CMK (cell line): Measurements from ENCODE around the gene SIVA1.
"Not testable (repeated sequence)": the region's sequence is repeated elsewhere in the genome, so short reads cannot be mapped to it uniquely, and the experiment has no call there.

Source experiments
- DNase-seq: peaks from one replicate; pipeline ENCODE4 v3.0.0-alpha.2; 2010; ENCODE audit warnings: low read depth

The SIVA1 gene

DNA sequence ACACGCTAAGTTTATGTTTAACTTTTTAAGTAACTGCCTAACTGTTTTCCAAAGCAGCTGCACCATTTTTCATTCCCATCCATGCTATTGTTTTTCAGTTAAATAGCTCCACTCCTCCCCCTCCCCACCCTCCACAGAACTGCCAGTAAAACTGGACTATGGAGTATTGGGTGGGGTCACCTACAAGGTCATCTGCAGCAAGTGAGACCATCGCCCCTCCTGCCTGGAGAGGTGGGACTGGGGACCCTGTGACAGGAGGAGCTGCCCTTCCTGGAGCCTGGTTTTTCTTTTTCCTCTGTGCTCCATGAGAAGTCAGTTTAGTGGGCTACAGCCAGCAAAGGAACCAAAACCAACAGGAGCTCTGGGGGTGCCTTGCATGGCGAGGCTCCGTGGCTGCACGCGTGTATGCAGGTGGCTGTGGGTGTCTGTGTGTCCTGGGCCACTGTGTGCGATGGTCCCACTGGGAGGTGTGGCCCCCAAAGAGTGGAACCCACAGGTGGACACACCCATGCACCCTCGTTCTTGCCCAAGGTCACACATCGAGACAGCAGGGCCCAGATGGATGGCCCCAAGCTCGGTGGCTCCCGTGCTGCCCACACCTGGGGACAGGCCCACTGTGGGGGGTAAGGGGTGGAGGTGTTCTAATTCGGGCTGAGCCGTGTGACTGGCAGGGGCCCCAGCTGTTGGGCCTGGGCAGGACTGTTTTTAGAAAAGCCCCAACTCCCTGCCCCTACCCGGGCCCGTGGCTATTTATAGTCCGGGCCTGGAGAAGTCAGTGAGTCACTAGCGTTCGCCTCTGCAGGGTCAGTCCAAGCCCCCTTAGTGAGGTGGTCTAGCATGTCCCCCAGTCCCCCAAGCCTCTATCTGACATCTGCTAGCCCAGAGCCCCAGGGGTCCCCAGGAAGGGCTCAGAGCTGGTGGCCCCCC, 31.2 kb upstream of the SIVA1 start:
- no peak for DNase-seq

DNA sequence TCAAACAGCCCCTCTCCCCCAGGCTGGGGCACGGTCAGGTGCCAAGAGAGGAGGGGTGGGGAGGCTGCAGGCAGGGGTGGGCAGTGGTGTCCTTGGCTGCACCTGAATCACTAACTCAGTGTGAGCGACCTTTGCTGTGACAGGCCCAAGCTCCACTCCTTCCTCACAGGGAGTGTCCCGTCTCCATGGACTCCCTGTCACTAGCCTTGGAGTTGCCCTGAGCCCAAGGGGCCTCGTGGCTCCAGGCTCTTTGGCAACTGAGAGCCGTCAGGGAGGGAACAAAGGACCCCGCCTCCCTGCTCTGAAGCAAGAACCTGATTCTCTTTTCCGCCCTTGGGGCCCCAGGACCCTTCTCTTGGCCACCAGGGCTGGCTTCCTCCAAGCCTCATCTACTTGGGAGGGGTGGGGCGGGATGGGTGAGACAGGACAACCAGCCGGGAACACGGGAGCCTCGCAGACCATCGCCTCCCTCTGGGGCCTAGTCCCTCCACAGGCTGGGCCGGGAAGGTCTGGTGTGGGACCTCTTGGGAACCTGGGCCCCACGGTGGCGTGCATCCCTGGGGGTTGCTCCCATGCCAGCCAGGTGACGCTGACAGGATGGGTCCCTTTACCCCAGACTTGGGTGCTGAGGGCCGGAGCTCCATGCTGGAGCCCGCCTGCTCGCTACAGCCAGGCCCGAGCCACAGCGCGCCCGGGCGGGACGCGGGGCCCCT, 29.9 kb upstream of the SIVA1 start:
- DNase-seq, result no peak

DNA sequence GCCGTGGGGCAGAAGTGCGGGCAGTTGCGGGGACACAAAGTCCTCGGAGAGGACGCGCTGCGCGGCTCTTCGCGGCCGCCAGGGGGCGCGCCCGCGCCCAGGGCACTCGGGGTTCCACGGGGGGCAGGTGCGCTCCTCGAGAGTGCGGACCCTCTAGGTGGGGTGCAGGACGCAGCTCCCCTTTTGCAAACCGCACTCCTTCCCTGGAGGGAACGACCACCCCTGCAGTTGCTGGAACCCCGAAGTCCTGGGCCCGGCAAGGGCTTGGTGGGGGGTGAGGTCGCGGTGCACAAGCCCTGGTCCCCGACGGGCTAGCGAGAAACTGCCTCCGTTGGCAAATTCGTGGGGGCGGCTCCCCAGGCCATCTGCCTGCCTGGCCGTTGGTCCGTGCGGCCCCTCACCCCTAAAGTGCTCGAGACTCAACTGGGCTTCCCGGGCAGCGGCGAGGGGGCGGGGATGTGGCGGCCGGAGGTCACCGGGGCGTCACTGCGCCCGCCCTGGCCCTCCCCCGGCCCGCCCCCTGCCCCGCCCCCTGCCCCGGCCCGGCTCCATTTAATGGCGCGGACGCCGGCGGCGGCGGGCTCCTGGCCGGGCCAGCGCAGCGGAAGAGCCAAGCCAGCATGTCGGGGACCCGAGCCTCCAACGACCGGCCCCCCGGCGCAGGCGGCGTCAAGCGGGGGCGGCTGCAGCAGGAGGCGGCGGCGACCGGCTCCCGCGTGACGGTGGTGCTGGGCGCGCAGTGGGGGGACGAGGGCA, 29.1 kb upstream of the SIVA1 start, which contains the start of gene ADSS1:
ADSS1 (plus strand) TSS at position 579 of the 756 bp plus-strand sequence; CDS start at position 621, 42 bp downstream.
- DNase-seq, result no peak

GRCh38 chr14:104724407-104724980, 28.5 kb upstream of the SIVA1 start:
- DNase-seq, result peak; percentile 44

DNA sequence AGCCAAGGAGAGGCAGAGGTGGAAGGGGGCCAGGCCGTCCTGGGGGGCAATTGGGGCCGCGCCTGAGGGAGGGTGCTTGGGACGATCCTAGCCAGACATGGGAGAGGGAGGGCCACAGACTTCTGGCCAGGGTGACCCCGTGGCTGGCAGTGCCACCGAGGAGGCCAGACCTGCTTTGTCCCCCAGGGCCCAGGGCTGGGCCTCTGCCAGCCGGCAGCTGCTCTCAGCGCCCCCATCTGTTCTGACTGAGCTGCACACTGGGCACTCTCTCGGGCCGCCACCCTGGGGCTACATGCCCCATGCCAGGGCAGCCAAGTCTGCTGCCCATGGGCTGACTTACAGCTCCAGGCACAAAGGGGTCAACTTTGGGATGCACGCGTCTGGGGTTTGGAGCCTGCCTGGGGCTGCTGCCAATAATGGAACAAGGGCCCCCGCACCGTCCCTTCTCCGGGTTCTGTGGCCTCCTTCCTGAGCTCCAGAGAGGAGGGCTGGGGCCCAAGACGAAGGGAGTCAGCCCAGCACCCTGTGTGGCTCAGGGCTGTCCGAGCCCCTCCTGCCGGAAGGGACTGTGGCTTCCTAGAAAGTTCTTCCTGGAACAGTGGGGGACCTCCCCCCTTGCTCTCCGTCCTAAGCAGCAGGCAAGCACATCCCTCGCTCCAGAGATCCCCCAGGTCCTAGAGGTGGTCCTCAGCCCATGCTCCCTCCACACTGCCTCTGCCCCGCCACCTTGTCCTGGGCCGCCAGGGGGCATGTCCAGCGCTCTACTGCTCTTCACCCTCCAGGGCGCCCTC, 27.8 kb upstream of the SIVA1 start:
- peak; percentile 37 for DNase-seq

DNA sequence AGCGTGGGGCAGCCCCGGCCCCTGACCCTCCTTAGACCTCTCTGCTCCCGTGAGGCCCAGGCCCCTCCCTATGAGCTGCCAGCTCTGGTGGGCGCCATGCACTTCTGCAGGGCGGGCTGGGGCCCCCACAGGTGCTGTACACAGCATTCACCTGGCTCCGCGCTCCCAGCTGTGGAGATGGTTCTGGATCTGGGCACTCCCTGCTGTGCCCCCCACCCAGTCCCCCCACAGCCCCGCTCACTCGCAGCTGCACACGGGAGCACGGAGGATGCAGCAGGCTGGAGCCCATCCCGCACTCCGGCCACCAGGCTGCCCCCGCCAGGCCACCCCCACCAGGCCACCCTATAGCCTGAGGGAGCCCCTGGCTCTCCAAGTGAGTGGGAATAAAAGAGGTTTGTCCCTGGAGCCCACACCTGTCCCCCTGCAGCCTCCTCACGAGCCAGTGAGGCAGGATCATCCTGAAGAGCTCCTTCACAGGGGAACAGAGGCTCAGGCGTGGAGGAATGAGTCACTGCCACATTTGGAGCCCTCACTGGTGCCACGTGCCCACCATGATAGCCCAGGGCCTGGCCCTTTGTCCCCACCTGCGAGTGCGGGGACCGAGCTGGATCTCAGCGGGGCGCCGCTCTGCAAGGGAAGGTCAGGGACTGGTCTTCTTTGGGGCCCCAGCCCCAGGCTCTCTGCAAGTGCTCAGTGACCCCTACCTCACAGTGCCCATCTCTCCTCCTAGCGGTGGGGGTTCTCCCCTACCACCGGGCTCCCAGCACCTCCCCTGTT, 27.0 kb upstream of the SIVA1 start:
- DNase-seq, result no peak

- no peak for DNase-seq
These were observed 26.1 kb upstream of the SIVA1 start for GRCh38 chr14:104726600-104727451.

- no peak for DNase-seq
These were observed 24.3 kb upstream of the SIVA1 start for GRCh38 chr14:104728631-104729030.

GRCh38 chr14:104729176-104729834, 23.6 kb upstream of the SIVA1 start:
- DNase-seq, result not testable (repeated sequence)

- no peak for DNase-seq
These were observed 23.1 kb upstream of the SIVA1 start for GRCh38 chr14:104729835-104730181.

DNA sequence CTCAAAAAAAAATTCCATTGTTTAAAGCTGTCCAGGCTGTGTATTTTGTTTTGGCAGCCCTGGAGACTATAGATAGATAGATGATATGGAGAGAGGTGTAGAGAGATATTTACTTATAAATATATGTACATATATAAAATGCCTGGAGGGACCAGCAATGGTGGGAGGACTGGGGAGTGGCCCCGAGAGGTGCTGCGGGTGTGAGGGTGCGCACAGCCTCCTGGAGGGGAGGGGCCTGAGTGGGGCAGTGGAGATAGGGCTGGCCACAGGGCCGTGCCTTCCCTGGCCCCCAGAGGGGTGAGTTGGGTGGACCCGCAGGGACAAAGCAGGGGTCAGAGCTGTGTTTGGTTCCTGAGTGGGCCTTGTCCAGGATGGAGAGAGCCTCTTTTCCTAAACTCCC, 22.5 kb upstream of the SIVA1 start:
- DNase-seq, result no peak

DNA sequence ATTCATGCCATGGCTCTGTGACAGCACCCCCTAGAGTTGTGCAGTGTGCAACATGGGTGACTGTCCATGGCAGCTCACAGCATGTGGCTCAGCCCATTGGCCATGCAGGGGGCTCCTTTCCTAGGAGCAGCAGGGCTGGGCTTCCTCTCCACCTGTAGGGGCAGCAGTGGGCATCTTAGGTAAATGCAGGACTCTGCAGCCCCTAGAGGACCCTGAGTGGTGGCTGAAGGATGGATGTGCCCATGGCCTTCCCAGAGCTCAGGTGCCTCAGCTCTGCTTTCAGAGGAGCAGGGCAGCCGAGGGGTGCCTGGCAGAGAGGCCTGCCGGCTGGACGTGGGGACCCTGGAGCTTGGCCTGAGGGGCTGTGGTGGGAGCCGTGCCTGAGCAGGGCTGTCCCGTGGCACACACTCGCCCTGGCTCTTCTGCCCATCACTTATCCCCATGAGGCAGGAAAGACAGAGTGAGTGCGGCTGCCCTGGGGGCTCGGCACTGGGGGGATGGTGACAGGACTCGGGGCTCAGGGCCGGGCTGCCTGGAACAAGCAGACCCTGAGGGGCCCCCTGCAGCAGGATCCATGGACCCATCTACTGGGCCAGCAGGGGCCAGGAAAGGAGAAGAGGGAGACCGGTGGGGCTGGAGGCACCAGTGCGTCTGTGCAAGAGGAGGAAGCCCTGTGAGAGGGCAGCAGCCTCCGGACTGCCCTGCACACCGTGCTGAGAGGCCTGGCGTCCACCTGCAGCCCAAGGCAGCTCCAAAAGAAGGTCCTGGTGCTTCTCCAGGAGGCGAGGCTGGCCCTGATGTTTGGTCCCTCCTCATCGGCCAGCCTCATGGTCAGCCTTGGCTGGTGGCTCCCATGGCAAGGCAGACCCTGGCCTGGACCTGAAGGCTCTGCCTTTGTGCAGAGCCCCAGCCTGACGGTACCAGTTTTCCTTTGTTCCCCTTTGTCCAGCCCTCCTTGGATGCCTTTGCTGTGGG, 21.3 kb upstream of the SIVA1 start:
- no peak for DNase-seq

DNA sequence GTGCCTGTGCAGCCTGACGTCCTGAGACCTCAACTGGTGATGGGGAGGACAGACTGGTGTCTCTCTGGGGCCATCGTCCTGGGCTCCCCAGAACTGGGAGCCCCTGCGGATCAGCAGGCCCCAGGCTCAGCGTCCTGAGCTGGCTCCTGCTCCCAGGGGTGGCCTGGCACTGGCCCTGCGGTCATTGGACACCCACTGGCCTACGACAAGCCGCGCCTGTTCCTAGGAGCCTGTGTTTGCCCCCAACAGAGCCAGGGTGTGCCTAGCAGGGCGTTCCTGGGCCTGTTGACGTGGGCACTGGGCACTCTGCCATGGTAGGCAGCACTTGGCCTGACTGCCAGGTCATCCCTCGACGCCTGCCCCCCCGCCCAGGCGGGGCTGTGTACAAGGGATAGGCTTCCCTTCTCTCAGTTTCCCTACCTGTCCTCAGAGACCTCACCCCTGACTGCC, 20.6 kb upstream of the SIVA1 start:
- DNase-seq, result no peak

DNA sequence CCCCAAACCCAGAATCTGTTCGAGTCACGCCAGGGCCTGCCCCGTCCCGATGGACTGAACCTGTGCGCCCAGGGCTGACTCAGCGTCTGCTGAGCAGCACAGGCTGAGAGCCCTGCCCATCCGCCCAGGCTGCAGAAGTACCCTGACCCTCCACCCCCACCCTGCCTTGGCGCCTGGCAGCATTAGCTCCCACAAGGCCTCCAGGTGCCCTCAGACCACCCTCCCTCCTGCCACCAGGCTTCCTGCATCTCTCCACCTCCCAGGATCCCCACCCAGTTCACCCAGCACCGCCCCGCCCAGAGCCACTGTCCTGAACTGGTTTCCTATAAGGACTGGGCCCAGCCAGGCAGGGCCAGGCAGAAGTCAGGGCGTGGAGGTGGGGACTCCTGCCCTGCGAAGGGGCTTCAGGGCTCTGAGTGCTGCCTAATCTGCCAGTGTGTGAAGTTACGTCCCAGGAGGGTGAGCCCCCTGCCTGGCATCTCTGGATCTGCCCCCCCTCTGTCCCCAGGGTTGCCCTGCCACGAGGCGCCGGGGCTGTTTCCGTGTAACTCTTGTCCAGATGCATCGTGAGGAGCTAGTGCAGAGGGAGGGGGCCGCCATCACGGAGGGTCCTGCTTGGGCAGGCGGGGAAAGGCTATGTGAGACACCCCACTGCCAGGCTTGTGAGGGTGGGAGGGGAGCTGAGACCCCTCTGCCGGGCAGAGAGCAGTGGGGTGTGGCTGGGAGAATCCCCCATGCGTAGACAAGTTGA, 19.8 kb upstream of the SIVA1 start:
- DNase-seq, result no peak

GRCh38 chr14:104734051-104734587, 18.8 kb upstream of the SIVA1 start:
- no peak for DNase-seq

GRCh38 chr14:104734601-104734990, 18.4 kb upstream of the SIVA1 start:
- DNase-seq, result no peak
